SHP77 (cell line): ENCODE data around the gene CEP78.

Experiments
- DNase-seq, 2 experiments: peaks; one replicate each; lab custom pipeline; 2025; lab: John Stamatoyannopoulos, UW

Gene CEP78

DNA sequence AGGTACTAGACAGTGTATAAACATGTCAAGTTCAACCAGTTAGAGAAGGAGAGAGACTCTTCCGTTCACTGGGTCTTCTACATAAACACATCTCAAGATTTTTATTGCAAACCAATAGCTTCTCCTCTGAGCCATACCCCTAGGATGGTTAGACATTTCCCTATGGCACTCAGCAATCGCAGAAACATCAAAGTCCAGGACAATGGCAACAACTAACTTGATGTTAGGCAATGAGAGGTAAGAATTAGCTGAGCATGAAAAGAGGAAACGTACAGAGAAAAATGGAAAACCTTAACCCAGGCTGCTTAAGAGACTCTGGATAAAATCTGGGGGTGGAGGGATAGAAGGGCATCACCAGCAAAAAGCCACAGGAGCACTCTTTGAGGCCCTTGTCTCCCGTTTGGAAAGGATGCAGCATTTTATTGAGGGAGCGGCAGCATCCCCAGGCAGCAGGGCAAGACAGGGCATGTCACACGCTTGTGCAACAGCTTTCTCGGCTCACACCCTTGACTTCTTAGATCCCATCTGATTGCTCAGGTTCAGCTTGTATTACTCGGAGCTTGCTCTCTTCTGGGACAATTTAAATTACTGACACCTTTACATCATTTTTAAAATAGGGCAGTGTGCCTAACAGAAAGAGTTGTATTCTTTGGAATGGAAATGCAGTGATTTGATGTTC is 52.5 kb downstream of the CEP78 start:
- DNase-seq, result no peak

DNA sequence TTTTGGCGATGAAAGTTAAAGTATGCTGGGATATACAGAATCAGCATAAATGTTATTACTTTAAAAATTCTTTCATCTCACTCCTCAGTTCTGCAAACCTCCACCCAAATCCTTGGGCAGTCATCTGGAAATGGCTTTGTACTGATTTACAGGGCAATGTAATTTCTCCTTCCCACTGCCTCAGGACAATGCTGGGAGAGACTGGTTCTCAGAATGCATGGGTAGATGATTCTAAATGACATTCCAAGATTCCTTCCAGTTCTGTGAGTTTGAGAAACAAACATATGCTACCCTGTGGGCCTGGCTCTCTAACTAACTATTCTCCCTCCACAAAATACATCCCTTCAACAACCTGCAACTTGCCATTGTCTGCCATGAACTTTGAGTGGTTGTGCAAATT is 53.6 kb downstream of the CEP78 start:
- DNase-seq, result no peak

DNA sequence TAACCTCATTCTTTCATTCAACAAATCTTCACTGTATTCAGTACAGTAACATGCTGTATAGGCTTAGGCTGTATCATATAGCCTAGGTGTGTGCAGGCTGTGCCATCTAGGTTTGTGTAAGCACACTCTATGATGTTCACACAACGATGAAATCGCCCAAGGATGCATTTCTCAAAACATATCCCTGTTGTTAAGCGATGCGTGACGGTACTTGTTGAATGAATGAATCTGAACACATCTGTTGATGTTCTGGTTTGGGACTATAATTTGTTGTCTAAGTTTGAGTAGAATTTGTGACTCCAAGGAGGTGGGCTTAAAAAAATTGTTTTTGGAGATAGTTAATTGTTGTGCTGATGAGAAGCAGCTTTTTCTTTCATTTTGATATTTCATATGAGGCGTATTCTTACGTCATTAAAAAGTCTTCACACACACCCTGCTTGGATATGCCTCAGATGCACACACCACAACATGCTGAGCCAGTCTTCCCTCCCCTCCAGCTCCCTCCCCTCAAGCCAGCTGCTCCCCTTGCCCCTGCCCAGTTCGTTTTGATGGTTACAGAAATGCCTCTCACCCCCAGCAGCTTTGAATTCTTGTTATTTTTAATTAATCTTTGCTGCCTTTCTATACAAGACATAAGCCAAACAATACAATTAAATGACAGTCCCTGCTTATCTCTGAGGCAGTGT is 55.5 kb downstream of the CEP78 start:
- DNase-seq, result no peak

DNA sequence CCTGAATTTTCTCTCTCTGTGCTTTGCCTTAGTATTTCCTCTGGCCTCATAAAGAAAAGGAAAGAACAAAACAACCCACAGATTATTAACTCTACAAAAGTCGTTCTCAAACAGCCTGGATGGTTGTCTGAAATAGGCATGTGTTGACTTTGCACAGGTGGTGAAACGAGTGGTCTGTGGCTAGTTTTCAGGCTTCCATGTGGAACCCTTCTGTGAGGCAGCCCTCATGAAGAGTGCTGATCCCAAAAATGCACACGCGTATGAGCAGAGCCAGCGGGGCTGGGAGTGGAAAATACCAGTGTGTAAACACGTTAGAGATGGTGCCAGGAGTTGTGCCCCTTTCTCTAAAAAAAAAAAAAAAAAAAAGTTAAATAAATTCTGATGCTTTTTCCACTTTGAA is 56.2 kb downstream of the CEP78 start:
- no peak for DNase-seq

DNA sequence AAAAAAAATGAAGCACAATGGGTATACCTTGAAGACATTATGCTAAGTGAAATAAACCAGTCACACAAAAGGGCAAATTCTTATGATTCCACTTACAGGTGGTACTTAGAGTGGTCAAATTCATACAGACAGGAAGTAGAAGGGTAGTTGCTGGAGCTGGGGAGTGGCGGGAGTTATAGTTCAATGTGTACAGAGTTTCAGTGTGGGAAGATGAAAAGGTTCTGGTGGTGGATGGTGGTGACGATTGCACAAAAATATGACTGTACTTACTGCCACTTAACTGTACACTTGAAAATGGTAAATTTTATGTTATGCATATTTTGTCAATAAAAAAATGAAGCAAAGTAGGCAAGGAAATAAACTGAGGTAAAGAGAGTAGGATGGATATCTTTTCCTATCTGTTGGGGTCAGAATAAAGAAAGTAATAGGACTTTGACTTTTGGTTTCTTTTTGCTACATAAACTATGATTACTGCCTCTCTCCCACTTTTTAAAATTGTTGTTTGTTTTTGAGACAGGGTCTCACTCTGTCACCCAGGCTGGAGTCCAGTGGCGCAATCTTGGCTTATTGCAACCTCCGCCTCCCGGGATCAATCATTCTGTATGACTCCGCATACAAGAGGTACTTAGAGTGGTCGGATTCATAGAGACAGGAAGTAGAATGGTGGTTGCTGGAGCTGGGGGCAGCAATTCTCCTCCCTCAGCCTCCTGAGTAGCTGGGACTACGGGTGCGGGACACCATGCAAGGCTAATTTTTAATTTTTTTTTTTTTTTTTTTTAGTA is 57.0 kb downstream of the CEP78 start:
- DNase-seq, result no peak

DNA sequence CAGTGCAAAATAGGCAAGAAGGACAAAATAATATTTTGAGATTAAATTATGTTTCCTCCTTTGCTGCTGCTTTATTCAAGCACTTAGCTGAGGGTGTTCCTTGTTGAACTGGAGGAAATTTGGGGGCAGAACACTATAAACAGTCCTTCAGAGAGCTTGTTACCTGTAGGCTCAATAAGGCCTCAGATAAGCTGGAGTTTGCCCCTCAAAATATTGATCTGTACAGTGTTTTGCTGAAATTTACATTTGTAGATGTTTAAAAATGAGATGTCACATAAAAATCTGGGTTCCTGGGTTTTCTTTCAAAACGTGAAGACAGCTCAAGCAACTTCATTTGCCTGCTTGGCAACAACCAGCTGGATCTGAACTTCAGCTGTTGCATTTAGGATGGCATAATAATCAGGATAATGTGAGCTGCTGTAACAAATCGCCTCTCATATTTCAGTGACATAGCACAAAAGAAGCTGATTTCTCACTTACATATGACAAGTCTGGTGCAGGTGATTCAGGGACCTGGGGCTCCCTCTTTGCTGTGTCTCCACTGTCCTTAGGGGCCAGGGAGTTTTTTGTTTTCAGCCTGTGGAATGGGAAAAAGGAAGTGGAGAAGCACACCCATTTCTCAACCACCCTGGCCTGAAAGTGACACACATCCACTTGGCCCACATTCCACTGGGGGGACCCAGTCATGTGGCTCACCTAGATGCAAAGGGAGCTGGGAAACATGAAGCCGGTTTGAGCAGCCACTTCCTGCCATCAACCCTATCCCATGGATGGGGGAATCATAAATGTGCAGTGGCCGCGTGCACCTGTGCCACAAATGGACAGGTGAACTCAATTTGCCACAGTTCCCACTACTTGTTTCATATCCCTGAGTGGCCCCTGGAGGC is 58.7 kb downstream of the CEP78 start:
- no peak for DNase-seq

DNA sequence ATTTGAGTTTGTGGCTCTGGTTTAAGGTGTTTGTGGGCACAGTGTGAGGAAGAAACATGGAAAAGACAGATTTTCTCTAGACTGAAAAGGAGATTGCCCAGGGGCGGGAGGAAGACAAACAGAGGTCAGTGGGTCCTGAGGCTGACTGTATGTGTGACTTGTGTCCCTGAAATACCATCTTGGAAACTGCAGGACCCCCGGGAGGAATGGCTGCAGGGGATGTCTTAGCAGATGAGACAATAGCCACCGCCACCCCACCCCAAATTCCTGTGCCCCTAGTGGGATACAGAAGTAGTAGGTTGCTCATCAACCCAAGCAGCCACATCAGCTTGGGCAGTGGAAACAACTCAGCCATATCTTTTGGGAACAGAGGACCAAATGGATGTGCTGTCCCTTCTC is 59.3 kb downstream of the CEP78 start:
- no peak for DNase-seq

DNA sequence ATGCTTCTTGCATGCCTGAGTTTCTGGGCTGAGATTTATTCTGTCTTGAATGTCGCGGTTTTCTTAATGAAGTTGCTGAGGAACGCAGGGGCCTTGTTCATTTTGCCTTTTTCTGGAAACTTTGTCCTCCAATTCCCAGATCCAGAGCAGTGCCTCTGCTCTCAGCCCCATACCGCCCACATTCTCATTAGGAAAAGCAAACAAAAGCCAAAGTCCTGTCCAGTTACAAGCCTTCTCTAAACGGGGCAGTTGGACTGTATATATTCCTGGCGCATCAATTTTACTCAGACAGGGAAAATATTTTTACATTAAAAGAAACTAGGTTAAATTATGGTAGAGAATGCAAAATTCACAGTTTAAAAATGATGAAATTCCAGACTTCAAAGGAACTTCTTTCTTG is 59.9 kb downstream of the CEP78 start:
- no peak for DNase-seq

DNA sequence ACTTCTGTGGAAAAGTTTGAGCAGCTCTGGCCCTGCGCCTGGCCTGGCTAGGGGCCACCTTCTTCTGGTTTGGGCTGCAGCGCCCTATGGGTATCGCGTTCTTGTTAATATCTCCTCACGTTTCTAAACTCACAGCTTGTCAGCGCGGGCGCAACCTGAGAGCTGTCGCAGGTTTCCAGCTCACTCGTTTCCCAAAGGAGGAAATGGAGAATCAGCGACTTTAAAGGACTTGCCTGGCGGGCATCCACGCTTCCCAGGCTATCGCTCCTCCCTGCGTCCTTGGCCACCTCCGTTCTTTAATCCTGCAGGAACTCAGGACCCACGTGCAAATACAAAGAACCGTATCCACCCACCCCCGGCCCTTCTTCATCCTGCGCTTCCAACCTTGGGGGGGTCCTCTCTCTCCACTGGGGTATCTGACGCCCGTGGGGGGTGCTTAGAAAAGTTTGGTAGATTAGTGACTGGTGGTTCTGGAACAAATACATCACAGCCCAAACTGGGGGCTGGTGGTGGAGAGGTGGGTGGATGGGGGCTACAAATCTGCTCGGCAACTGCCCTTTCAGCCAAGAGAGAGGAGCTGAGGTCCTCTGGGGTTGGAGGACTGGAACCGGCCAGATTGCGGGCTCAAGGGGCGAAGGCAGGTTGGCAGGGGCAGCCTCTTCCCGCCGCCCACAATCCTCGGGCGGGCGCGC is 60.5 kb downstream of the CEP78 start:
- peak in 1 of 2 experiments; percentile 18 for DNase-seq

DNA sequence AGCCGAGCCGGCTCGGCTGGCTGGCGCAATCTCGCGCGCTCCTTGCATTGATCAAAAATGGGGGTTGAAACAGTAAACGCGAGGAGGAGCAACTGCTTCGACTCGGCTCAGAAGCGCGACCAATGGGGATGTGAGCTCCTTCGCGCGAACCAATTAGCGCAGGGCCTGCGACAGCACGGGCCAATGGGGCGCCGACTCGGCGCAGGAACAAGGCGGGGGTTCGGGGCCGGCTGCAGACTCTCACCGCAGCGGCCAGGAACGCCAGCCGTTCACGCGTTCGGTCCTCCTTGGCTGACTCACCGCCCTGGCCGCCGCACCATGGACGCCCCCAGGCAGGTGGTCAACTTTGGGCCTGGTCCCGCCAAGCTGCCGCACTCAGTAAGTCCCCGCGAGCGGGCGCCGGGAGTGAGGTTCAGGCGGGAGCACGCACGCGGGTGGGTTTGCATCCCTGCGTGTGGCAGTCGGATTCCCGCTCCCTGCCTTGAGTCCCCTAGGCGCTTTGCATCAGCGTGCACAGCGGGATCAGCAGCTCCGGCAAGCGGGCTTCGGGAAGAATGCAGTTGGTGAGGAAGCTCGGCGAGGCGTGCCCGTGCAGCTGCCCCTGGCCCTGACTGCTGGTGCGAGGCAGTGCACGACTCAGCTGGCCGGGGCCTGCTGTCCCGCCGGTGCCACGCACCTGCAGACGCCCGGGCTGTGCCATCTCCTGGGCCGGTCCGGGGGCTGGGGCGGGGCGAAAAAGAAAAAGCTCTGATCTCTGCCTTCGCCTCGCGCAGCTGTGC is 61.2 kb downstream of the CEP78 start, which contains the start of gene PSAT1:
TSS of gene PSAT1 (plus strand) at position 233 of the 779 bp plus-strand sequence. CDS start at position 319, 86 bp downstream.
- peak; percentile 80 to 89 for DNase-seq

DNA sequence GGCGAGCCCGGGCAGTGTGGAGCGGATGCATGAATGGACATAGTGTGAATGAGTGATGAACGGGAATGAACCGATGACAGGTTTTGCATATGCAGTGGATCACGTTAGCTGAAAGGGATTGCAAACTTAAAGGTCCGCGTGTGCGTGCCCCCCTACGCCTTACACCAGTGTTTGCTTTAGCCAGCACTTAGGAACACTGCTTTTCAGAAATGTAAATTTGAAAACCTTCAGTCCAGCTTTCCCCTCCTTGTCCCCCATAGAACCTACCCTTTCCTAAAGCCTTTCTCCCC is 61.7 kb downstream of the CEP78 start:
- no peak for DNase-seq

DNA sequence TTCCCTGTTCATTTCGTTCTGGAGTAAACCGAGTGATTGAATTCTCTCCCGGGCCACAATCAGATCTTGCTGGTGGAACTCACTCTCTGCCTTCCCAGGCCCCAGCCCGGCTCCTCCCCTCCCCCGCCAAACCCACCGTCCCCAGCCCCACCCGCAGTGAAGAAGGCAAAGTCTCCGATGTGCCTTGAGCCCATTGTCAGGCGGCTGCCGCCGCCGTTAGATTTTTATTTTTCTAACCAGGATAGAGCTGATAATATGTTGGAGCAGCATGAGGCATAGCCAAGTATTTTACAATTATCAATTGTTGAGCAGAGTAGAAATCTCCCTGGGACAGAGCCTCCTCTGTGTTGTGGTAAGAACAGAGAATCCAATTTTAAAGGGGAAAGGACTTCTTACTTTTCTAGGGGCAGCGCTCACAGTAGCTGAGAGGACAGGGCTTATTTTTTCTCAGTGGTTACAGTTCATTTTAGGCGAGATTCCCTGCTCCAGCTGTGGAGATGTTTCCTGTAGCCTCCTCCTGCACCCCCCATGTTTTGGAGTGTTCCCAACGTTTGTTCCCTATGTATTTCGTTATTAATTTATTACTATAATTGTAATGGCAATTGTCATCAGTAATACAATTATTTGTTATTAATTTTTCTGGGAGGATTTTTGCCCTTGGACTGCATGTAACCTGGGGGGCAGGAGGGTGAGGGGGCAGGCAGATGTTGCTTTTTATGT is 62.3 kb downstream of the CEP78 start:
- no peak for DNase-seq

DNA sequence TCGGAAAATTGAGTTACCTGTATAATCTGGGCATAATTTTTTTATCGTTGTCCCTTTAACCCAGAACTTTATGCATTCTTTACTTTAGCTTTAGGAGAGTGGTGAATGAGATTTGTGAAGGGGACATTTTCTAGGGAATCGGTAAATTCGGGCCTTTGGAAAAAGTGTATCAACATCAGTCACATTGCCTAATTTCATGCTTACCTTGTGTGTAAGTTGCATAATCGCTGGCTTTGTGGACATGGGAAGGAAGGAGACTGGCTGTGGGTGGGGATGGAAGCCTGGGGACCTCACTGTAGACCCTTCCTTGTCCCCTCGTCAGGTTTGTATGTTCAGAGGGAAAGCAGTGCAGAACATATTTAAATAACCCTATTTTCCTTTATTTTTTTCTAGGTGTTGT is 64.3 kb downstream of the CEP78 start:
- DNase-seq, result no peak

DNA sequence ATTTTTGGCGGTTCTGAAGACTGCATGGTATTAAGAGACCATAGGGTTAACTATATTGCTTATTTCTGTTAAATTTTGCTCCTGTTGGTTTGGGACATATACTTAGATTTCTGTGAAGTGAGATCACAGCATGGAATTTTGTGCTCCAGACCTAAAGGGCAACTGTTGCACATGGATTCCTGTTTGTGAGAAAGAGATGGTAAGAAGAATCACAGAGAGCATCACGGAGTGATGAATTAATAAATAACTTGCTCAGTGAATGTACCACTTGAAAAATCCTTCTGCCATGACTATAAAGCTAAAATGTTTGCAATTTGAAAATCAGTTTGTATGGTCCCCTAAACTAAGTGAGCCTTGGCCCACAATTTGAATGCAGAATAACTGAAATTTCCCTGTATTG is 65.6 kb downstream of the CEP78 start:
- no peak for DNase-seq

DNA sequence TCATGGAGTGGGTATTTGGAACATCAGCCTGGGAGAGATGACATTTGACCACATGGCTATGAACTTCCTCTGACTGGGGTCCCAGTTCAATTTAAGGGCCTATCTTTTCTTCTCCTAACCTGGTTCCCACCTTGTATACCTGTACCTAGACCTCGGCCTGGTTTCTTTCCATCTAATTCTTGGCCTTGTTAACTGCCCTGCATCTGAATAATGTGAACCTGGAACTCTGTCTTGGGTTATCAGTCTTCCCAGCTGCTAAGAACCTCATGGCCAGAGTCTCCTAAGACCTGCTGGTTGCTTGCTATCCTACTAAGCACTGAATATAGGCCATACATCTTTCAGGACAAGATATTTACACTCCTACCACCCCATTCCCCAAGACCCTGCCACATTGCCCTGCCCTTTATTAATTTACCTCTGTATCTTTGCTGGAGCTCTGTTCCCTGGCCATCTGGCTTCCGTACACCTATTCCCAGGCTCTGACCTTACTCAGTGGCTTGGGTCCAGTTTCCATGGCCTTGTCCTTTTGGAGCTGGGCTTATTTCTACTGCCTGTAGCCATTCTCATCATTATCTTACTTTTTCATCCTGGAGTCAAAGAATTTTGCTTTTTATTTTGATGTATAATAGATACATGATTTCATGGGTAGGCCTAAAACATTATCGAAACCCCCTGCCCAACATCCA is 67.6 kb downstream of the CEP78 start:
- no peak for DNase-seq

DNA sequence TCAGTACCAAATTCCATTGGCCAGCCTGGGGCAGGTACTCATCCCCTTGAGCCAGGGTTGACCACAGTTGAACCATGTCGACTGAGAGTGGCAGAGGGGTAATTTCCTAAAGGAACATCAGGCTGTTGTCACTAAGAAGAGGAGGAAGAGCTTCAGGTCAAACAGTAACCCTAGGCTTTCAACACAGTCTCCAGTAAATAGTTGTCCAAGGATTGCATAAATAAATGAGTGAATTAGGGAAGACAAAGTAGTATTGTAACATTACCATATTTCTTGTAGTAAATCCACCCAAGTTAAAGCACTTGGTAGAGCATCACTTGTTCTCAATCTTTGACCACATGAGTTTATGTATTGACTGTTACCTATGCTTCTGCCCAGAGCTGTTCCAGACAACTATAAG is 68.5 kb downstream of the CEP78 start:
- DNase-seq, result no peak

DNA sequence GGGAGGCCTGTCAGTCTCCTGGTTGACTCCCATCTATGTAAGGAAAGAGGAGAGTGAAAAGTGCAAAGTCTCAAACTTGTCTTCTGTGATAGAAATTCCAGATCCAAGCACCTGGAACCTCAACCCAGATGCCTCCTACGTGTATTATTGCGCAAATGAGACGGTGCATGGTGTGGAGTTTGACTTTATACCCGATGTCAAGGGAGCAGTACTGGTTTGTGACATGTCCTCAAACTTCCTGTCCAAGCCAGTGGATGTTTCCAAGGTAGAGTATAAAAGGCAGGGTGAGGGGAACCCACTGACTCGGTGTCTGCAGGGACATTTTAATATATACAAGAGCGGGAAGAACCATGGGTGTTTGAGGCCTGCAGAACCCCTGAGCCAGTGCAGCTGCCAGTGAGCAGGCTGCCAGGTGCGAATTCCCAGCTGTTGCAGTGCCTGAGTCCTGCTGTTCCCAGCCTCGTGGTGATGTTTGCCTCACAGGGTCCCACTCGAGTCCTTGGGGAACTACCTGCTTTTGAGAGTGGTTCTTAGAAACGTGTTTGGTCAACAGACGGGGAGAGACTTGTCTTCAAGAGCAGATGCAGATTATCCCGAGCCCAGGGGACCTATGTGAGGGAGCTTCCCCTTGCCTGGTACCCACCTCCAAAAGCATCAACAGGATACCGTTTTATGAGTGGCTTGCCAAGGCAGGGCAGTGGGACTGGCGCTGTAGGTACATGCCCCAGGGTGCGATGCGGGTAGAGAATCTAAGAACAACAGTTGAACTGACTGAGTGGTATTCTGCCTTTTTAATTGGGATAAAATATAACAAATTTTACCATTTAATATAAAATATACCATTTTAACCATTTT is 70.6 kb downstream of the CEP78 start:
- DNase-seq, result no peak

DNA sequence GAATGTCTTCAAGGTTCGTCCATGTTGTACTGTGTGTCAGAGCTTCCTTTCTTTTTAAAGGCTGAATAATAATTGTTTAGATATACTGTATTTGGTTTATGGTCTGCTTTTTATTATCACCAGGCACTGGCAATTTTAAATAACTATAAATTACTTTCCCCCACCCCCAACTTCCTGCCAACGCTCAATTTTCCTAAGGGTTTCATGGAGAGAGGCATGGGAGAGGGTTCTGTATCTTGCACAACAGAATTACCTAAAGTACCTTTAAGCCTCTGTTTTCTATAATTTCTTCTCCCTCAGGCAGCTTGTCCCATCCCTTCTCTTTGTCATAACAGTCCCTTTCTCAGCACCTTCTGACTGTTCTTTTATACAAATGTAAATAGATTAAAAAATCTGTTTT is 71.5 kb downstream of the CEP78 start:
- DNase-seq, result no peak

DNA sequence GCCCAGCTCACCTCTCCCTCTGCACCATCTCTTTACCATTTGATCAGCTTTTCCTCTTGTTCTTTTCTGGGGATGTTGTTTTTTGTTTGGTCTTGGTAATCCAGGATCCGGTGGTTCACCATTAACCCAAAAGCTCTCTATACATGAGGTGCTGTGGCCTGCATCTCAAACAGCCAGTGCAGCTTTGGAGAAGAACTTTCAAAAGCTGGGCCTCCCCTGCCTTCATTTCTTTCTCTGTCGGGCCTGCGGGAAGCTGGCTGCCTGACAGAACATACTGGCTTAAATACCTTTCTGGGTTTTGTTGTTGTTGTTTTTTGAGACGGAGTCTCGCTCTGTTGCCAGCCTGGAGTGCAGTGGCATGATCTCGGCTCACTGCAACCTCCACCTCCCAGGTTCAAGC is 73.2 kb downstream of the CEP78 start:
- DNase-seq, result no peak
